Astrocyte (in vitro differentiated cells and primary cell): ENCODE data around the gene SPHK2. TPM values are rescaled to one million over a fixed set of nuclear protein-coding genes. Genes with fewer than 3 reads are reported as not detected.
"Not testable (repeated sequence)": the region's sequence is repeated elsewhere in the genome, so short reads cannot be mapped to it uniquely, and the experiment has no call there.

ENCODE experiments used
- DNase-seq: peaks from one replicate; pipeline ENCODE4 v3.0.0-alpha.2; 2010; ENCODE audit warnings: low read depth
- FAIRE-seq: peaks from 2 replicates; lab custom pipeline; 2011; peaks lifted over from hg19 to GRCh38; lab: Jason Lieb, UNC
- H2AFZ ChIP-seq: 2 replicates; pipeline ENCODE4 v1.6.0; 2012; ENCODE audit warnings: low read depth, low read length, inconsistent platforms
- H3K27ac ChIP-seq: 2 replicates; pipeline ENCODE4 v1.5.1; 2011; ENCODE audit warnings: low read depth, low read length, inconsistent platforms
- H3K27me3 ChIP-seq: 2 replicates; pipeline ENCODE4 v1.6.0; 2011; ENCODE audit warnings: low read length, inconsistent platforms; ENCODE audit not compliant: insufficient read depth
- H3K36me3 ChIP-seq: 2 replicates; pipeline ENCODE4 v1.5.1; 2011; ENCODE audit warnings: low read length, inconsistent platforms; ENCODE audit not compliant: insufficient read depth
- H3K4me1 ChIP-seq: 2 replicates; pipeline ENCODE4 v1.5.1; 2011; ENCODE audit warnings: low read length, inconsistent platforms; ENCODE audit not compliant: insufficient read depth
- H3K4me2 ChIP-seq: 2 replicates; pipeline ENCODE4 v1.6.0; 2012; ENCODE audit warnings: low read length, inconsistent platforms
- H3K4me3 ChIP-seq: 2 replicates; pipeline ENCODE4 v1.5.1; 2011; ENCODE audit warnings: low read depth, mild to moderate bottlenecking, low read length, inconsistent platforms; ENCODE audit not compliant: insufficient read depth
- H3K79me2 ChIP-seq: 2 replicates; pipeline ENCODE4 v1.6.0; 2012; ENCODE audit warnings: mild to moderate bottlenecking, low read length, inconsistent platforms; ENCODE audit not compliant: insufficient read depth
- H3K9ac ChIP-seq: 2 replicates; pipeline ENCODE4 v1.6.0; 2012; ENCODE audit warnings: mild to moderate bottlenecking, low read length, inconsistent platforms
- H3K9me3 ChIP-seq: 2 replicates; pipeline ENCODE4 v1.5.1; 2012; ENCODE audit warnings: low read depth, mild to moderate bottlenecking, low read length, inconsistent platforms; ENCODE audit not compliant: insufficient read depth
- H4K20me1 ChIP-seq: 2 replicates; pipeline ENCODE4 v1.6.0; 2012; ENCODE audit warnings: low read length, inconsistent platforms; ENCODE audit not compliant: insufficient read depth
- H3K27ac Mint-ChIP-seq: one replicate; pipeline ENCODE4 v1.8.0; 2021; ENCODE audit warnings: mild to moderate bottlenecking, mixed read lengths; ENCODE audit not compliant: unreplicated experiment
- H3K27me3 Mint-ChIP-seq: one replicate; pipeline ENCODE4 v1.8.0; 2021; ENCODE audit warnings: low read depth, mixed read lengths; ENCODE audit not compliant: unreplicated experiment
- H3K36me3 Mint-ChIP-seq: one replicate; pipeline ENCODE4 v1.8.0; 2021; ENCODE audit warnings: low read depth, mixed read lengths; ENCODE audit not compliant: unreplicated experiment
- H3K4me1 Mint-ChIP-seq: one replicate; pipeline ENCODE4 v1.8.0; 2021; ENCODE audit warnings: low read depth, mixed read lengths; ENCODE audit not compliant: unreplicated experiment
- H3K4me3 Mint-ChIP-seq: one replicate; pipeline ENCODE4 v1.8.0; 2021; ENCODE audit warnings: mild to moderate bottlenecking, moderate library complexity, mixed read lengths; ENCODE audit not compliant: unreplicated experiment
- H3K9me3 Mint-ChIP-seq: one replicate; pipeline ENCODE4 v1.8.0; 2021; ENCODE audit warnings: mild to moderate bottlenecking, mixed read lengths; ENCODE audit not compliant: unreplicated experiment
- CTCF ChIP-seq: IDR thresholded peaks from 2 replicates; pipeline ENCODE4 v1.5.1; 2011; ENCODE audit warnings: low read depth, mild to moderate bottlenecking, inconsistent platforms, low read length, moderate library complexity; ENCODE audit not compliant: insufficient read depth
- EZH2 ChIP-seq: IDR thresholded peaks from 2 replicates; pipeline ENCODE4 v1.6.1; 2012; ENCODE audit warnings: mild to moderate bottlenecking, low read length, inconsistent platforms; ENCODE audit not compliant: insufficient read depth
- total RNA-seq: library from RNA; stranded (reverse); gene quantifications from 2 replicates; pipeline ENCODE4 v1.2.1, GENCODE V29; 2021

Gene SPHK2
- total RNA-seq, 1 donor from 2014 or later: 29.4 TPM

GRCh38 chr19:48676887-48677286, 57.6 kb downstream of the SPHK2 start:
- no peak for FAIRE-seq
- H3K4me2 ChIP-seq: no peak overlapping the region
- no peak overlapping the region for H3K9ac ChIP-seq
- no peak overlapping the region for H3K27ac ChIP-seq
- Mint-ChIP-seq H3K27me3 (peaks cover 33% of the 10 kb centered on the region), H3K4me3 (no peak overlapping the region), H3K9me3 (no peaks in the 10 kb centered on the region), H3K27ac (no peak overlapping the region), H3K4me1 (no peaks in the 10 kb centered on the region), H3K36me3 (no peaks in the 10 kb centered on the region)
- no peak for TF ChIP-seq CTCF
- no peak for TF ChIP-seq EZH2
- H3K36me3 ChIP-seq: no peaks in the 10 kb centered on the region
- H2AFZ ChIP-seq: no peak overlapping the region
- H3K4me3 ChIP-seq: no peak overlapping the region
- H3K9me3 ChIP-seq: no peaks in the 10 kb centered on the region
- H4K20me1 ChIP-seq: no peaks in the 10 kb centered on the region
- peaks cover 6% of the 10 kb centered on the region for H3K4me1 ChIP-seq
- no peak for DNase-seq
- H3K27me3 ChIP-seq: peaks cover 3% of the 10 kb centered on the region
- H3K79me2 ChIP-seq: no peaks in the 10 kb centered on the region

DNA sequence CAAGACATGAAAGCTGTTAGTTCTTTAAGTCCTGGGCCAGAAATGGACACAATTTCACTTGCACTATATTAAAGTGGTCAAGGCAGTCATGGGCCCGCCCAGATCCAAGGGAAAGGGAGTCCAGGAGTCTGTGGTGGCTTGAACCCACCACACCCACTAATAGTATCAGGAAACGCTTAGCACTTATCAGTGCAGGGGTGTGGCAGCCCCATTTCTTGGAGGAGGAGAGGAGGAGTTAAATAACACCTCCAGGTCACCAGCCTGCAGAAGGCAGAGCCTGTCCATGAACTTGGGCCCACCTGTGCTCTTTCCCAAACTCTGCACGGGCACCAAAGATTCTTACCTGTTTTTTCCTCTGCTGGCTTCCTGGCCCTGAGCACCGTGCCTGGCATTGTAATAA, 58.9 kb downstream of the SPHK2 start:
- H3K4me1 Mint-ChIP-seq: no peaks in the 10 kb centered on the region
- no peaks in the 10 kb centered on the region for H3K79me2 ChIP-seq
- no peak overlapping the region for H2AFZ ChIP-seq
- no peak for TF ChIP-seq EZH2
- TF ChIP-seq CTCF: no peak
- no peak overlapping the region for H3K27ac ChIP-seq
- H3K4me3 ChIP-seq: no peak overlapping the region
- no peaks in the 10 kb centered on the region for H3K9me3 ChIP-seq
- no peak overlapping the region for H3K4me2 ChIP-seq
- no peaks in the 10 kb centered on the region for H3K36me3 Mint-ChIP-seq
- H4K20me1 ChIP-seq: no peaks in the 10 kb centered on the region
- H3K9me3 Mint-ChIP-seq: no peaks in the 10 kb centered on the region
- H3K27ac Mint-ChIP-seq: no peak overlapping the region
- H3K9ac ChIP-seq: no peak overlapping the region
- peaks cover 30% of the 10 kb centered on the region for H3K27me3 Mint-ChIP-seq
- H3K36me3 ChIP-seq: no peaks in the 10 kb centered on the region
- H3K4me1 ChIP-seq: peaks cover 6% of the 10 kb centered on the region
- no peak overlapping the region for H3K4me3 Mint-ChIP-seq
- peaks cover 3% of the 10 kb centered on the region for H3K27me3 ChIP-seq
- DNase-seq (no peak), FAIRE-seq (no peak)

GRCh38 chr19:48680006-48680405, 60.7 kb downstream of the SPHK2 start:
- H3K36me3 Mint-ChIP-seq, H3K27ac ChIP-seq, H3K9me3 Mint-ChIP-seq, H3K4me2 ChIP-seq, H4K20me1 ChIP-seq, H3K36me3 ChIP-seq, H3K4me3 ChIP-seq, H2AFZ ChIP-seq, H3K4me1 Mint-ChIP-seq, H3K9ac ChIP-seq, H3K9me3 ChIP-seq, H3K79me2 ChIP-seq, DNase-seq, H3K4me3 Mint-ChIP-seq, H3K4me1 ChIP-seq, H3K27ac Mint-ChIP-seq, FAIRE-seq: not testable (repeated sequence)
- peaks cover 31% of the 10 kb centered on the region for H3K27me3 Mint-ChIP-seq
- H3K27me3 ChIP-seq: peaks cover 10% of the 10 kb centered on the region

Other genes with a start within 250 kb of the SPHK2 start
- 370 and 396 TPM in 2 replicates for gene KDELR1, start 228.0 kb upstream of the SPHK2 start, total RNA-seq
- gene GRIN2D, start 225.8 kb upstream of the SPHK2 start, total RNA-seq: 6.2 and 9.3 TPM in 2 replicates
- gene GRWD1, start 173.5 kb upstream of the SPHK2 start, total RNA-seq: 35.6 and 41.4 TPM in 2 replicates
- gene KCNJ14, start 163.9 kb upstream of the SPHK2 start, total RNA-seq: 1.4 TPM in 2 replicates
- 62.4 and 67.1 TPM in 2 replicates for gene CYTH2, start 150.1 kb upstream of the SPHK2 start, total RNA-seq
- gene LMTK3, start 107.7 kb upstream of the SPHK2 start, total RNA-seq: 6.2 TPM in 2 replicates
- 0.31 TPM in 1 of 2 replicates, not detected in the other for gene SULT2B1, start 67.3 kb upstream of the SPHK2 start, total RNA-seq
- not detected in 2 replicates for gene SPACA4, start 12.8 kb upstream of the SPHK2 start, total RNA-seq
- 1.3 and 1.7 TPM in 2 replicates for gene FAM83E, start 4.4 kb upstream of the SPHK2 start, total RNA-seq
- 1,046 and 1,102 TPM in 2 replicates for gene RPL18, start 328 bp upstream of the SPHK2 start, total RNA-seq
- gene DBP, start 17.9 kb downstream of the SPHK2 start, total RNA-seq: 1.2 and 1.5 TPM in 2 replicates
- 9.5 and 9.8 TPM in 2 replicates for gene CA11, start 26.7 kb downstream of the SPHK2 start, total RNA-seq
- gene NTN5, start 53.5 kb downstream of the SPHK2 start, total RNA-seq: 0.11 and 0.41 TPM in 2 replicates
- gene FUT2, start 76.5 kb downstream of the SPHK2 start, total RNA-seq: not detected in 2 replicates
- gene MAMSTR, start 100.2 kb downstream of the SPHK2 start, total RNA-seq: 0.55 and 0.57 TPM in 2 replicates
- 0.26 and 0.68 TPM in 2 replicates for gene RASIP1, start 121.1 kb downstream of the SPHK2 start, total RNA-seq
- gene IZUMO1, start 127.4 kb downstream of the SPHK2 start, total RNA-seq: not detected in 2 replicates
- gene FUT1, start 133.1 kb downstream of the SPHK2 start, total RNA-seq: 0.65 and 0.91 TPM in 2 replicates
- not detected in 2 replicates for gene FGF21, start 136.0 kb downstream of the SPHK2 start, total RNA-seq
- gene BCAT2, start 191.5 kb downstream of the SPHK2 start, total RNA-seq: 38.1 and 41.5 TPM in 2 replicates
- 8.2 and 9.7 TPM in 2 replicates for gene HSD17B14, start 217.0 kb downstream of the SPHK2 start, total RNA-seq
- gene PLEKHA4, start 249.1 kb downstream of the SPHK2 start, total RNA-seq: 27.5 and 32.8 TPM in 2 replicates